HepG2 (cell line): ENCODE measurements around the gene KLHL28.

Experiments used
- ARID3A ChIP-seq: IDR thresholded peaks from 2 replicates; pipeline ENCODE4 v1.6.1; 2012; ENCODE audit warnings: low read depth, low read length, improper control_type of control experiment
- ARNTL ChIP-seq: sonication (generic); formaldehyde crosslinking; IDR thresholded peaks from 2 replicates; pipeline ENCODE4 v1.4.0; 2020; ENCODE audit warnings: mild to moderate bottlenecking, missing genetic modification reagents
- HDAC6 ChIP-seq: fragments of 200-600 bp; sonication (generic); IDR thresholded peaks from 2 replicates; pipeline ENCODE4 v1.7.0; 2017; ENCODE audit warnings: mild to moderate bottlenecking, antibody characterized with exemption, low read length, low read depth
- IRX3 ChIP-seq: sonication (generic); formaldehyde crosslinking; IDR thresholded peaks from 2 replicates; pipeline ENCODE4 v1.8.1; 2023; ENCODE audit warnings: mild to moderate bottlenecking, low read depth, missing genetic modification reagents, borderline replicate concordance
- LCORL ChIP-seq, 2 experiments: fragments of 450-650 bp in 1 of 2; sonication (generic) in 1 of 2; formaldehyde crosslinking in 1 of 2; IDR thresholded peaks; 2 replicates each; pipeline versions ENCODE4 v1.5.0 to v1.6.1; 2017 to 2020; ENCODE audit warnings: antibody characterized with exemption in 1 of 2, missing genetic modification reagents in 1 of 2
- POLR2A ChIP-seq, 2 experiments: IDR thresholded peaks; 2 replicates each; pipeline ENCODE4 v1.6.1; 2011; ENCODE audit warnings: low read depth in 2 of 2, low read length in 2 of 2, mild to moderate bottlenecking in 1 of 2, moderate library complexity in 1 of 2; ENCODE audit not compliant: insufficient read depth in 1 of 2
- STAT6 ChIP-seq: sonication (generic); formaldehyde crosslinking; IDR thresholded peaks from 2 replicates; pipeline ENCODE4 v1.4.0; 2020; ENCODE audit warnings: missing genetic modification reagents, mild to moderate bottlenecking, borderline replicate concordance
- UBTF ChIP-seq: sonication (generic); formaldehyde crosslinking; IDR thresholded peaks from 2 replicates; pipeline ENCODE4 v1.4.0; 2020; ENCODE audit warnings: mild to moderate bottlenecking, missing genetic modification reagents
- ZNF138 ChIP-seq: sonication (generic); formaldehyde crosslinking; IDR thresholded peaks from 2 replicates; pipeline ENCODE4 v1.5.0; 2020; ENCODE audit warnings: mild to moderate bottlenecking, low read depth, missing genetic modification reagents
- ZNF556 ChIP-seq: sonication (generic); formaldehyde crosslinking; IDR thresholded peaks from 2 replicates; pipeline ENCODE4 v1.4.0; 2020; ENCODE audit warnings: mild to moderate bottlenecking, missing genetic modification reagents, borderline replicate concordance

GRCh38 chr14:44940944-44941343, 20.8 kb downstream of the KLHL28 start:
- no peak for TF ChIP-seq ARNTL (CRISPR knock-in tag)
- no peak for TF ChIP-seq POLR2A (IDR thresholded peaks at IDR 0.05; ENCODE audit: insufficient read depth in 1 of 2, low read depth in 2 of 2, low read length in 2 of 2)
- TF ChIP-seq STAT6 = no peak
- no peak for TF ChIP-seq LCORL (IDR thresholded peaks at IDR 0.05)
- TF ChIP-seq LCORL (CRISPR knock-in tag; IDR thresholded peaks at IDR 0.05) = no peak
- TF ChIP-seq IRX3 (CRISPR knock-in tag) = no peak
- no peak for TF ChIP-seq ZNF556 (CRISPR knock-in tag)
- no peak for TF ChIP-seq ARID3A
- no peak for TF ChIP-seq ZNF138 (CRISPR knock-in tag)
- no peak for TF ChIP-seq HDAC6
- TF ChIP-seq UBTF = no peak
